Measurements from ENCODE around the gene FAM222B.
"Not testable (repeated sequence)": the region's sequence is repeated elsewhere in the genome, so short reads cannot be mapped to it uniquely, and the experiment has no call there.

Gene FAM222B

DNA sequence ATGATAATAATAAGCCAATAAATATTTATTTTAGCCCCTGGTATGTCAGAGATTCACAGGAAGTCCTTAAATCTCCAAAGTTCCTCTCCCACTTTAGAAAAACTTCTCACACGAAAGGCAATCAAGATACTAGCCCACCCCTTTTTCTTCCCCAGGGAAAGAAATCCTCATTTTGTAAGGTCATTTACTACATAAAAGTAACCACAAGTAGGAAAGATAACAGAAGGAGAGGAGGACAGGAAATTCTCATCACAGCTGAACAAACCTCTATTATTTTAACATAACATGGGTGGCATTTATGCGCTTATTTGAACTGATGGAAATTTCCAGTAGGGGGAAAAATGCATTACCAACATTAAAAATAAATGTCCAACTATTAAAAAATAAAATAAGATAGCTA lies 3.4 kb downstream of the FAM222B start:
- peak; percentile 30 for DNase-seq

DNA sequence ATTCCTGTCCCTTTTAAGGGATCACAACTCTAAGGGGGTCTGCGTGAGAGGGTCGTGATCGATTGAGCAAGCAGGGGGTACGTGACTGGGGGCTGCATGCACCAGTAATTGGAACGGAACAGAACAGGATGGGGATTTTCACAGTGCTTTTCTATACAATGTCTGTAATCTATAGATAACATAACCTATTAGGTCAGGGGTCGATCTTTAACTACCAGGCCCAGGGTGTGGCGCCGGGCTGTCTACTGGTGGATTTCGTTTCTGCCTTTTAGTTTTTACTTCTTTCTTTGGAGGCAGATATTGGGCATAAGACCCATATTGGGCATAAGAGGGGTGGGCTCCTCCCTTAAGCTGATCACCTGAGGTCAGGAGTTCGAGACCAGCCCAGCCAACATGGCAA lies 6.0 kb downstream of the FAM222B start:
- not testable (repeated sequence) for DNase-seq

DNA sequence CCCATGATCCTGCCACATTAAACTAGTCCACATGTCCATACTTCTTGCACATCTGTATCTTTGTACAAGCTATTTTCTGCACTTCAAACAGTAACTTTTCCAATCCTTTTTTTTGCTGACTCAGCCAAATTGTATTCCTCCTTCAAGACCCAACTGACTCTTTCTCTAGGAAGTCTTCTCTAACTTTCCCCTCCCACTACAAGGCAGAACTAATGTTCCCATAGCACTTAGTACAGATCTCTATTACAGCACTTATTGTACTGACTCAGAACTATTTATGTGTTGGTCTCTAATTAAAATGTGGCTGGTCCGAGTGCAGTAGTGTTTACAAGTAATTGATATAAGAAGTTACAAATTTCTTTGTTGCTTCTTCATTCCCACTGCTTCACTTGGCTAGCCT lies 8.2 kb downstream of the FAM222B start:
- no peak for DNase-seq

DNA sequence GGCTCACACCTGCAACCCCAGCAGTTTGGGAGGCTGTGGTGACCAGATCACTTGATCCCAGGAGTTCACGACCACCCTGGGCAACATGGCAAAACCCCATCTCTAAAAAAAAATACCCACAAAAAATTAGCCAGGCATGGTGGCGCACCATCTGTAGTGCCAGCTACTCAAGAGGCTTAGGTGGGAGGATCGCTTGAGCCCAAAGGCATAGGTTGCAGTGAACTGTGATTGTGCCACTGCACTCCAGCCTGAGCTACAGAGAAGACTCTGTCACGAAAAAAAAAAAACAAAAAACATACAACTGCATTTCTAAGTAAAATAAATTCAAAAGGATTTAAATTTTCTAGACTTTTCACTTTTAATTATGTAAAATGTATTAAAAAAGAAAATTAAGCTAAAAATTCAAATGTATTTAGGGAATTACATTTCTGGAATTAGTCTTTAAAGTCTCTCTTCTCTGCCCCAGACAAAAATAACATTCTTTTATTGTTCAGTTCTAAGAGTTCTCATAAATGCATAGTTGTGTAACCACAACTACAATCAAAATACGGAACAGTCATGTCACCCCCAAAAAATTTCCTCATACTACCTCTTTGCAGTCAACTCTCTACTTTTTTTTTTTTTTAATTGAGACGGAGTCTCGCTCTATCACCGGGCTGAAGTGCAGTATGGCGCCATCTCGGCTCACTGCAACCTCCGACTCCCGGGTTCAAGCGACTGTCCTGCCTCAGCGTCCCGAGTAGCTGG lies 14.1 kb downstream of the FAM222B start:
- peak; percentile 77 for DNase-seq

DNA sequence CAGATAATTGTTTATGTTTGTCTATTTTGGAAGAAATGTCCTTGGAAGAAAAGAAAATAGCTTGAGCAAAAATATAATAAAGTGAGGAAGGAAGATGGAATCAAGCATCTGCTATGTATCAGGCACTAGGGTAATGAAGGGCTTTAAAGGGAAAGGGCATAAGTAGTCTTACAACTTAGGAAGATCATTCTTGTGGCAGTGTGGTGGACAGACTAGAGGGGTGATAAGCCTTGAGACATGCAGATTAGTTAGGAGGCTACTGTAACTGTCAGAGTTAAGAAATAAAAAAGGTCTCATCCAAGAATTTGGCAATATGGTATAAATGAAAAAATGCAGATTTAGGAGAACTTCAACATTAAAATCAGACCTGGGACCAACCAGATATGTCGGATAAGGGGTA lies 14.9 kb downstream of the FAM222B start:
- no peak for DNase-seq

DNA sequence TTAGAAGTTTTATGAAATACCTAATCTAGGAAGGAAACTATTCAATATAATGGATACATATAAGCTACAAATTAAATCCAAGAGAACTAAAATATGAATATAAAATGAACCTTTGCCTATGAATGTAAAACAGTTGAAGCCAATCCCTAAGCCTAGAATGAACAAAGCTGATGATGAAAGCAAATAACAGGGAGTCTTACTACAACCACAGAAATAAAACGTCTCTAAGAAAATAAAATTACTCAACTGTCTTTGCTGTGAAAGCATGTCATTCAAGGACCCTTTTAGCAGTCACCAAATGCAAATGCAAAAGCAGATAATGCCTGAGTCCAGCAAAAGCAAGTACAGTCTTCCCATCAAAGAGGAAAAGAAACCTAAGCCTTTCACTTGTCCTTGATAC lies 23.0 kb downstream of the FAM222B start:
- no peak for DNase-seq

DNA sequence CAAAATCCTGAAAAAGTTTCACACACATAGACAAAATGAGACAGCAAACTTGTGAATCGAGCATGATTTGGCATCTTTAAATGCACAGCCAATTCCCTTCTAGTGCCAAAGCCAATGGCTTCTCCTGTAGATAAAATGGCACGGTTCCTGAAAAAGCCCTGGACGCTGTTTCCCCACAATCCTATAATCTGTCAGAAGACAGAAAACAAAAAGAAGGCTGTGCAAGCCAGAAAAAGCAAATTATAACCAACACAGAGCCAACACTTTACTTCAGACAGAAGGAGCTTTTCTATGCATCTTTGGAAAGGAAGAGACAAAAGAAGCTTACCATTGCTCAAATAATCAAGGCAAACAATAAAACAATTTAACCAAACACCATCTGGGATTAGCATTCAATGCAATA lies 23.8 kb downstream of the FAM222B start:
- no peak for DNase-seq

DNA sequence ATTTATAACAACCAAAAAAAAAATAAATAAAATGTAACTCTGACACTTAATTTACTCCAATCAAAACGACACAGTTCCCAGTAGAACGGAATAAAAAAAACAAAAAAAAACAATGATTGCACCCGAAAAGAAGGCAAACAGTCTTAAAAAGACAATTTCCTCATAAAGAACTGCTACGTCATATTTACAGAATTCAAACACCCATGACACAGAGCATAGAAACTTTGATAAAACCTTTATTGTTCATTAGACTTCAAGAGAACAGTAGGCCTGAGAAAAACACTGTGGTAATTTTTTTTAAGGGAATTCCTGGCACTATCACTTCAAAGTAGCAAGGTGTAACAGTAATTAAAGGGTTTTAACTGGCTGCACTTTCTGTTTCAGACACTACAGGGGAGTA lies 26.1 kb downstream of the FAM222B start:
- DNase-seq, result no peak

DNA sequence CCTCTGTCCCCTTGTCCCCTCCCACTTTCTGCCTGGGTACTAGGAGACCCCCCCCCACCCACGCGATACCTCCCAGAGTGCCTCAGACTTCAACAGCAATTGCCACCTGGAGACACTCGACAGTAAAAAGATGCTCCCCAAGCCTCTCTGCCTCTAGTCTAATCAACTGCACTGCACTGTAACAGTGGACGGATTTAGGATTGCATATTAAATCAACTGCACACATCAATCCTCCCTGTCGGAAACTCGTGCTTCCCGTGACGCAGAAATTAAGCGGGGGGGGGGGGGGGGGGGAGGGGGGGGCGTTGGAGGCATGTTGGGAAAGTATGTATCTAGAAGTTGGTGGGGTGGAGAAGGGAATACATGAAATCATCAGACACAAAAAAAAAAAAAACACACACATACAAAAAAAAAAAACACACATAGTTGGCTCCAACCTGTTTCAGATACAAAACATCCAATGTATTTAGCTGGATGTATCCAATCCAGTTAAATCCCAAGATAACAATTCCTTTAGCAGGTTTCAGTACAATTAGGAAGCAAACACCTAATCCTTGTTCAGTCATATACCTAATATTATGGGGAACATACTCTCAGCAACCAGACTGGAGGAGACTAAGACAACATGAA lies 29.7 kb downstream of the FAM222B start:
- peak; percentile 51 for DNase-seq

DNA sequence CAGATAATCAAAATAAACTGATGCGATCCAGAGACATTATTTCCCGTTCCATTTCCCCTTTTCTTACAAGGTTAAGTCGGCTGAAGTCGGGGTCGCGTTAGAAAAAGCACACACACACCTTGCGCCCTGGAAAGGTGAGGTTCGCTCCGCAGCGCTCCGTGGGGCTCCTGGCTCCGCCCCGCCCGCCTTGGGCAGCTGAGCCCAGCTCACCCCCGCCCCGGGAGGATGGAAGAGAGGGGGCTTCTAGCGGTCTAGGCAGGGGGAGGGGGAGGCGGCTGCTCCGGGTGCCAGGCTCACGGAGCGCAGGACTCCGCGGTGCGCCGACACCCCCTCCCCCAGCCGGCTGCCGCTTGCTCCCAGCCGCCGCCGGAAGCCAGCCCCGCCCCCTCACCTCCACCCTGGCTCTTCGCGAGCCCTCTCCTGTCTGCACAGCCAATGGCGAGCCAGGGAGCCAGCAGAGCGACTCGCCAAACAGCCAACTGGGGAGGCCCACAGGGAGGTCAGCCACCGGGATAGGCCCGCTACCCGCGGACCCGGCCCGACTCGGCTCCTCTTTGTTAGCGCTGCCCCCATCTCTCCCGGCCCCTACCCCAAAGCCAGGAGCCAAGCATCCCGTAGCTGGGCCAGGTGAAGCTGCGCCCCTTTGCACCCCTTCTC lies 30.4 kb downstream of the FAM222B start:
- peak; percentile 98 for DNase-seq

DNA sequence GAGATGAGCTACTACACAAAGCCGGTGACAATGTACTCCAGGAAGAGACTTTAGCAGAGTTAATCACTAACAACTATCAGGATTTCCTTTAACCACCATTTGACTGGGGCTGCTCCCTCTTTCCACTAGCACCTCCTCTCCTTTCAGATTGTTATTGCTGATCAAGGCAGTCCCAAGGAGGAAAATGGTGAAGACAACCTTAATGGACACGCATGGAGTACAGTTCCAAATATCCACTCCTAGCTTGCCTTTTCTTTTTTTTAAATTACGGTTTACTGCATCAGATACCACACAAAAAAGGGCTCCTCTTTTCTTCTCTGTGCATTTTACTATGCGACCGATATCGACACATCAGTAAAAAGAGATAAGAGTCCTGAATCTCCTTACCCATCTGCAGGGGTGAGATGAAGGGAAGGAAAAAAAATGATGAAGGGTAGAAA lies 30.9 kb downstream of the FAM222B start:
- DNase-seq, result peak; percentile 2

DNA sequence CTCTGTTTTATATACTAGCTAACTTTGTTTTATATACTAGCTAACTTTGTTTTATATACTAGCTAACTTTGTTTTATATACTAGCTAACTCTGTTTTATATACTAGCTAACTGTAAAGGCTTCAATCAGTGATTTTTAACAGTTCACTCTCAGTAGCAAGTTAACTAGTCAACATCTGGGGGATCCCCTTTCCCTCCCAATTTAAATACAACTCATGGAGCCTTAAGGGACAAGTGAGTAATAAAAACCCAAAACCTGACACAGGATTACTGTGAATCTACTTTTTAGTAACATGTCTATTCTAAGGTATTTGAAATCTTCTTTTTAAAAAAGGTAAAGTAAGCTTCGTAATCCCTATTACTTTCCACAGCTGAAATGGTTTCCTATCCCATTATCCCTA lies 32.2 kb downstream of the FAM222B start:
- DNase-seq, result no peak

DNA sequence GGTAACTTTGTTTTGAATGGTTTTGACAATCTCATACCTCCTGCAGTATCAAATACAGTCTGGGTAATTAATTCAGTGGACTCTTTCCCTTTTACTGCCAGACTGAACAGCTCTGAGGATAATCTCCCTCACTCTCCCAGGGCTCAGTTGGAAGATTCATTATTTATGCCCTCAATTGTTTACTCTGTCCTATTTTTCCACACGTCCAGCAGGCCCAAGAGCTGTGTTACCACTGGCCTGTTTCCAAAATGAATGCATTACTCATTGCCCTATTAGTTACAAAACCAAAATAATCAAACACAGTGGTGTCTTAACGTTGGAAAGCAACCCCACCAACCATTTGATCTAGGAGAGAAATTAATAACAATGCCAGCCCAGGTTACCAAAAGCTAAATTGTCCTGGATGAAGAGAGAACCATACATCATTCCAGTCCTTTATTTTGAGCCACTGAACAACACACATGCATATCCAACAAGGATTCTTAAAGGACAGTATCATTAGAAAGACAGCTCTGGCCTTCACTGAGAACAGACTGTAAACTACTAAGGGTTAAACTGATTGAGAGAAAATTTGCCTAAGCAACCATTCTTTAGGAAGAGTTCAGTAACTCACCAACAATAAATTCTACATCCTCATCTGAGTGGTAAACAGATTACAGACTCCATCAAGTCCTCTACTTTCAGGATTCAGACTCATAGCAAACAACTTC lies 34.5 kb downstream of the FAM222B start:
- peak; percentile 86 for DNase-seq

DNA sequence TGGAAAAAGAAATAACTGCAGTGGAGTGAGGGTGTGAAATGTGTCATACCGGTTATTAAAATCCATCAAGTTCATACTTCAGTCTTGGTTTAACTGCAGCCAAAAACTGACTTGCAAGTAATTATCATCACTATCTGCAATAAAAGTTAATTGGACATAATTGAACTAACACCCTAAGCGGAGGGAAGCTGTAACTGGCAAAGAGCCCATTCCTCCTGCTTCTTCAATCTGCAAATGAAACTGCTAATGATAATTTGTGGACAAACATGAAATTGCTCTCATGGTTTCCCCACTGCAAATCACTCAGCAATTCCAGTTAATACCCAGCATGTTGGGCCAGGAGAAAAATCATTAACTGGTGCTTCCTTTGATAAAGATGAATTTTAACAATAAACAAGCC lies 46.5 kb downstream of the FAM222B start:
- DNase-seq, result no peak

DNA sequence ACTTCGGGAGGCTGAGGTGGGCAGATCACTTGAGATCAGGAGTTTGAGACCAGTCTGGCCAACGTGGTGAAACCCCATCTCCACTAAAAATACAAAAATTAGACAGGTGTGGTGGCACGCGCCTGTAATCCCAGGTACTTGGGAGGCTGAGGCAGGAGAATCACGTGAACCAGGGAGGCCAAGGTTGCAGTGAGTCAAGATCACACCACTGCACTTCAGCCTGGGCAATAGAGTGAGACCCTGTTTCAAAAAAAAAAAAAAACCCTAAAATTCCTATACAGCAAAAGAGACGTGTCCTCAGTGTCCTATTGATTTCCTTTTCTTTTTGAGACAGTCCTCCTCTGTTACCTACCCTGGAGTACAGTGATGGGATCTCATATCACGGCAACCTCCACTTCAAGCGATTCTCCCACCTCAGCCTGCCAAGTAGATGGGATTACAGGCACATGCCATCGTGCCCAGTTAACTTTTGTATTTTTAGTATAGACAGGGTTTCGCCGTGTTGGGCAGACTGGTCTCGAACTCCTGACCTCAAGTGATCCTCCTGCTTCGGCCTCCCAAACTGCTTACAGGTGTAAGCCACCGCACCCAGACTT lies 47.6 kb downstream of the FAM222B start:
- not testable (repeated sequence) for DNase-seq

DNA sequence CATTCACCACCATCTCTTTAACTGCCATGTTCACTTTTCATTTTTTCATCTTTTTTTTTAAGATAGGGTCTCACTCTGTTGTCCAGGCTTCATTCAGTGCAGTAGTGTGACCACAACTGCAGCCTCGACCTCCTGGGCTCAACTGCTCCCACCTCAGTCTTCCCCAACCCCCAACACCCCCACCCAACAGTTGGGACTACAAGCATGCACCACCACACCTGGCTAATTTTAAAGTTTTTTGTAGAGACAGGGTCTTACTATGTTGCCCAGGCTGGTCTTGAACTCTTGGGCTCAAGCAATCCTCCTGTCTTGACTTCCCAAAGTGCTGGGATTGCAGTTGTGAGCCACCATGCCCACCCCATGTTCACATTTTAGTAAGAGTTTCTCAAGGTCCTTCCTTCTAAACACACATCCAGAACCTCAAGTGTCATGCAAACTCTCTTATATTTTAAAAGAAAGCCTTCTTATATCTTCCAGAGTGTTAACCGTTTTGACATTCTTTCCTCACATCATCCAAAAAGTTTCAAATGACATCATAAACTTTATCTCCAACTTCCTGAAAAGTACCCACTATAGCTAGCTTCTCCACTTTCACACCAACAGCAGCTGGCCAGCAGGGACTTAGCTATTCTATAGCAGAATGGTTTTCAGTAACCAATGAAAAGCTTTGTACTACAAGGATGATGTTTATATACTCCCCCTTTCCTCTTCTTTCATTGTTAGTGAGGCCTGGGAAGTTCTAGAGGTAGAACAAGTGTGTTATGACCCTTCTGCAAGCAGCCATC lies 49.5 kb downstream of the FAM222B start:
- no peak for DNase-seq

DNA sequence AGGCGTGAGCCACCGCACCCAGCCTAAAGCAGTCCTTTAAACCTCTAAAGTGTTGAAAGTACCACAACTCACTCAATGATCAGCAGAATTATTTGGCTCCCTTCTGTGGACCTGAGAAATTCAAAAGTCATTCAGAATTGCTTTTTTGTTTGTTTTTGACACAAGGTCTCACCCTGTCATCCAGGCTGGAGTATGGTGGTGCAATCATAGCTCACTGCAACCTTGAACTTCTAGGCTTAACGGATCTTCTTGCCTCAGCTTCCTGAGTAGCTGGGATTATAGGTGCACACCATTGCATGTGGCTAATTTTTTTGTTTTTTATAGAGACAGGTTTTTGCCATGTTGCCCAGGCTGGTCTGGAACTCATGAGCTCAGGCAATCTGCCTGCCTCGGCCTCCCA lies 54.5 kb downstream of the FAM222B start:
- DNase-seq, result no peak

DNA sequence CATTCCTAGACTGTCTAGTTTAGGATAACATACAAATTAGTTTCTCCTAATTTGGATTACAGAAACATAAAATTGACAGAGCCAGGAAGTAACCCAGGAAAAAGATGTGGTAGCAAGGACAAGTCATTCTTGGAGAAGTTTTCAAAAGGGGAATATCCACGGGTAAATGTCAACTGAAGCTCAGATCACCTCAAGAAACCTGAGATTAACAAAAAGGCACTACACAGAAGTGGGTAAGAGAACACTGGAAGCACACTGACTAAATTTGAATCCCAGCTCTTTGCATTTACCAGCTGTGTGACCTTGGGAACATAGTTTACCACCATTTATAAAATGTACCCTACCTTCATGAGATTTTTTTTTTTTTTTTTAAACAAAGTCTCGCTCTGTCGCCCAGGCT lies 59.4 kb downstream of the FAM222B start:
- no peak for DNase-seq

DNA sequence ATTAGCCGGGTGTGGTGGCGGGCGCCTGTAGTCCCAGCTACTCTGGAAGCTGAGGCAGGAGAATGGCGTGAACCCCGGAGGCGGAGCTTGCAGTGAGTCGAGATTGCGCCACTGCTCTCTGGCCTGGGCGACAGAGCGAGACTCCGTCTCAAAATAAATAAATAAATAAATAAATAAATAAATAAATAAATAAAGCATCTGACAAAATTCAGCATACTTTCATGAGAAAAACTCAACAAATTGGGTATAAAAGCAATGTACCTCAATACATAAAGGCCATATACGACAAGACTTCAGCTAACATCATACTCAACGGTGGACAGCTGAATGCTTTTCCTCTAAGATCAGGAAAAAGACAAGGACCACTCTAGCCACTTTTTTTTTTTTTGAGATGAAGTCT lies 63.0 kb downstream of the FAM222B start:
- DNase-seq, result not testable (repeated sequence)

DNA sequence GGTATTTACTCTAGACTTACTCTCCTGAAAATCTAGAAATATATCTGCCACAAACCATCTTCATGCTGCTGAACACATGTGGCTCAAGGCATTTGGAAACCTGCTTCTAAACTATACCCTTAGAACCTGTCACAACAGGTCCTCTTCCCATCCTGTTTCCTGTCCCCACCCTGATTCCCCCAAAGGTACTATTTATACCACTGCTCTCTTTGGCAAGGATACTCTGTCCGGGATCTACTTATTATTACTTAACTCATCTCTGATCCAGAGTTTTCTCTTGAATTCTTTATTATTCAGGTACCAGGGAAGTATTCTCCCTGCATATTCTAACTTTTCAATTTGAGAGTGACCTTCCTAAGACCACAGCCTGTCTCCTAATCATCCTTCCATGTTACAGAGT lies 65.4 kb downstream of the FAM222B start:
- DNase-seq, result no peak

DNA sequence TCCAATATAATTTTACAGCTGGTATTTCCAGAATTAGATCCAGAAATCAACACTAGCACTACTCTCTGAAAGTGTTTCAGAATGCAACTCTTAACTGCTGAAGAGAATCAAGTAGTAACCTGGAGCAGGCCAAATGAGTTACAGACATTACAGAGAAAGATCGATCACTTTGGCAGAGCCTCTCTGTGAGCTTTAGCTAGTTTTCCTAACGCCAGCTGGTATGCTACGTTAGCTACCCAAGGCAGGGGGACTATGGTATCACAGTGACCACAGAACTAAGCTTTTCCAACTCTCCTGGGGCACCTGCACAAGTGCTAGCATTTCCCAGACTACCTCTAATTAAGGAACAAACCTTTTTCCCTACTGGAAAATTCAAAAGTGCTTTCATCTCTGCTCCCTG lies 68.4 kb downstream of the FAM222B start:
- DNase-seq, result no peak

DNA sequence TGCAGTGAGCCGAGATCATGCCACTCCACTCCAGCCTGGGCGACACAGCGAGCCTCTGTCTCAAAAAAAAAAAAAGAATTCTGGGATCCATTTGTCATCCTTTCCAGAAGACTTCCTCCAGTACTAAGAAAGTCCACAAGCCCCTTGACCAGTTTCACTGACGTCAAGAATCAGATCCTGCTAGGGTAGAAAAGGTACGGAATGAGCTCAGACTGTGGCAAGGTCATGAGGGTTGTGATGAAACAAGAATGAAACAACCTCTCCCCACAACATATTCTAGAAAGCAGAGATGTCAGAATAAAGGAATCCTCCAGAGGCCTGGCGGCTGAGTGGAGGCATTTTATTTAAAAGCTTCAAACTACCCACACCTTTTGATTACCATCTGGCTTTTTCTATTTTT lies 68.9 kb downstream of the FAM222B start:
- no peak for DNase-seq
